Activated naive CD4-positive, alpha-beta T cell treated with anti-CD3 and anti-CD28 coated beads, Interleukin-2, amount 50 U/mL, for 24 hours (primary cell): ENCODE measurements around the gene PLCB4.
"Not testable (repeated sequence)": the region's sequence is repeated elsewhere in the genome, so short reads cannot be mapped to it uniquely, and the experiment has no call there.

Experiments
- H3K27ac Mint-ChIP-seq: one replicate; pipeline ENCODE4 v1.8.0; 2021; ENCODE audit warnings: mild to moderate bottlenecking, mixed read lengths
- H3K27me3 Mint-ChIP-seq: one replicate; pipeline ENCODE4 v1.8.0; 2021; ENCODE audit warnings: mixed read lengths
- H3K36me3 Mint-ChIP-seq: one replicate; pipeline ENCODE4 v1.8.0; 2021; ENCODE audit warnings: mixed read lengths
- H3K4me1 Mint-ChIP-seq: one replicate; pipeline ENCODE4 v1.8.0; 2021; ENCODE audit warnings: mixed read lengths
- H3K4me3 Mint-ChIP-seq: one replicate; pipeline ENCODE4 v1.8.0; 2021; ENCODE audit warnings: mild to moderate bottlenecking, mixed read lengths
- H3K9me3 Mint-ChIP-seq: one replicate; pipeline ENCODE4 v1.8.0; 2021; ENCODE audit warnings: mixed read lengths

The PLCB4 gene

DNA sequence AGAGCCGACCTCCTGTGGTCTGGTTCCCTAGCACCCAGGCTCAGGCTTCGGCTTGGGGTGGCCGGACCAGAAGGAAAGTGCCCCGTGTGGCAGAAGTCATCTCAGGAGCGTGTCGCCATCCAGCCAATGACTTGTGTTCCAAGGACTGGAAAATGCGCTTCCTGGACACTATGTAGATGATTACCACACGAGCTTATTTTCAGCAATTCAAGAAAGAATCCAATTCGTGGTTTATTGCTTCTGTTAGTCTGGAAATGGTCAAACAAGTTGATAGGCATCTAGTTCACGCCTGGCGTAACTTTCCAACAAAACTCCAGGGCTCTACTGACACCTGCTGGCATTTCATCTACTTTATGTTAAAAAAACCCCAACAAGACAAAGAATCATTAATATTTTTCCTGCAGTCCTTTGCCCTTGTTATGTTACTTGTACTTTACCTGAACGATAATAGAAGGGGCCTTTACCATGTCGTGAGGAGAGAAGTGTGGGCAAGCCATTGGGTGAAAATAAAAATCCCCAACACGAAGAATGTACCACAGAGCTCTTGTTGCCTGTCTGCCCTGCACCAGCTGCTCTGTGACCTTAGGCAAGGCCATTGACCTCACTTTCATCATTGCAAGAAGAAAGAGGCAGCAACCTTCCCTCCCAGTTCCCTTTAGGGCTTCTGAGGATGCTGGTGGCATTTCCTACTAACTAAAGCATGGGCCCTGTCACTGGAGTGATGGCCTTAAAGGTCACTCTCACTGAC is 290.8 kb downstream of the PLCB4 start:
- no peaks in the 10 kb centered on the region for H3K27me3 Mint-ChIP-seq
- no peak overlapping the region for H3K27ac Mint-ChIP-seq

GRCh38 chr20:9360431-9360830 is 291.5 kb downstream of the PLCB4 start:
- Mint-ChIP-seq H3K27me3 (no peaks in the 10 kb centered on the region), H3K36me3 (no peaks in the 10 kb centered on the region), H3K9me3 (no peaks in the 10 kb centered on the region), H3K4me3 (no peak overlapping the region), H3K27ac (no peak overlapping the region), H3K4me1 (no peaks in the 10 kb centered on the region)

More for the DNA sequence above, 290.8 kb downstream of the PLCB4 start:
- H3K36me3 Mint-ChIP-seq = no peaks in the 10 kb centered on the region
- H3K4me3 Mint-ChIP-seq = no peak overlapping the region
- H3K9me3 Mint-ChIP-seq = no peaks in the 10 kb centered on the region
- no peaks in the 10 kb centered on the region for H3K4me1 Mint-ChIP-seq

- Mint-ChIP-seq H3K27me3 (no peaks in the 10 kb centered on the region), H3K4me3 (no peak overlapping the region), H3K4me1 (no peaks in the 10 kb centered on the region), H3K9me3 (no peaks in the 10 kb centered on the region), H3K27ac (no peak overlapping the region), H3K36me3 (no peaks in the 10 kb centered on the region)
Observed at GRCh38 chr20:9363673-9364072, 294.8 kb downstream of the PLCB4 start.

DNA sequence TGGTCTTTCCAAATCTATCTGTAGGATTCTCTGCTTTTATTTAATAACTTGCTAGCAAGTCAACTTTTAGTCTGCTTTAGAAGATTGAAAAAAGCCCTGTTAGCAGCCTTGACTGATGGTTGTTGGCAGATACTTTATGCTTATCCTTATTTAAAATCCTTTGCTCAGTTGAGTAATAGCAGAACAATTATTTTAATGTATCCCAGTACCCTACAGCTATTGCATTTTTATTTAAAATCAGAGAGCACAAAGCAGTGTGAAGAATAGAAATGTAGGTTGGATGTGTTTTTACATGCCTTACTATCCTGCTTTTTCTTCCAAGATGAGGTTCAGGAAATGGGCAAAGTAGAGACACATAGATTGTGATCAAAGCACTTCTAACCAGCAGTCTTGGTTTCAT is 298.4 kb downstream of the PLCB4 start:
- no peaks in the 10 kb centered on the region for H3K9me3 Mint-ChIP-seq
- no peaks in the 10 kb centered on the region for H3K36me3 Mint-ChIP-seq
- no peak overlapping the region for H3K27ac Mint-ChIP-seq
- H3K27me3 Mint-ChIP-seq = no peaks in the 10 kb centered on the region
- H3K4me3 Mint-ChIP-seq = no peak overlapping the region
- H3K4me1 Mint-ChIP-seq = no peaks in the 10 kb centered on the region

GRCh38 chr20:9367746-9368145 is 298.9 kb downstream of the PLCB4 start:
- Mint-ChIP-seq H3K27ac (no peak overlapping the region), H3K4me1 (no peaks in the 10 kb centered on the region), H3K36me3 (no peaks in the 10 kb centered on the region), H3K9me3 (no peaks in the 10 kb centered on the region), H3K4me3 (no peak overlapping the region), H3K27me3 (no peaks in the 10 kb centered on the region)

DNA sequence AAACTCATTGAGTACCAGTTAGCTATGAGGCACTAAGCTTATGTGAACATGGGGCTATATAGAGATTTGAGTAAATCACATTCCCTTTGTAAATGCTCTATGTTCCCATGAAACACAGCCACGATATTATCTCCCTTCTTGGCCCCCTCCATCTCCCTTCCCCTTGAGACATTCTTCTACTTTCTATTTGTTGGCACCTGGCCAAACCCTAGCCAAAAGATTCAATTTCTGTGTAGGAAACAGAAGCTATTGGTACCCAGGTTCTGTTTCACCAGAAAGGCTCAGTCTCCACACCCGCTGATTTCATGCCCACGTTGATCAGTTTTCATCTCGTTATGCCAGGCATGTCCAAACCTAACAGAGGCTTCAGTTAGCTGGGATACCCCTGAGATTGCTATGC is 300.0 kb downstream of the PLCB4 start:
- Mint-ChIP-seq H3K27ac (no peak overlapping the region), H3K9me3 (no peaks in the 10 kb centered on the region), H3K27me3 (no peaks in the 10 kb centered on the region), H3K4me3 (no peak overlapping the region), H3K36me3 (no peaks in the 10 kb centered on the region), H3K4me1 (no peaks in the 10 kb centered on the region)

DNA sequence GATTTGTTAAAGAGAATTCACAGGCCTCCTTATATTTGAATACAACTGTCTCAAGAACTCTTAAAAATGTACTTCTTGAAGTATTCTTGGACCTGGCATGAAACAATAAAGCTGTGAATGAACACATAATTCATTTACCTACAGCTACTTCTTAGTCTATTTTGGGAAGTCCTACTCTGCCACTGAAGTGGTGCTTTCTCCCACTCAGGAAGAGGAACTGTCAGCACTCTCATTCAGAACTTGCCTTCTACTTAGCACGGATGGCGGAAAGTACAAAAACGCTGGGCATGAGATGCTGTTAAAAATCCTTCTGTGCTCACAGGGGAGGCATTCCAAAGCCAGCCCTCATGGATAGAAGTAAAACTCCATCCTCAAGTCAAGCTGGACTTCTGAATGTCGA is 300.7 kb downstream of the PLCB4 start:
- Mint-ChIP-seq H3K4me3 (no peak overlapping the region), H3K9me3 (no peaks in the 10 kb centered on the region), H3K27me3 (no peaks in the 10 kb centered on the region), H3K27ac (no peak overlapping the region), H3K4me1 (no peaks in the 10 kb centered on the region), H3K36me3 (no peaks in the 10 kb centered on the region)

DNA sequence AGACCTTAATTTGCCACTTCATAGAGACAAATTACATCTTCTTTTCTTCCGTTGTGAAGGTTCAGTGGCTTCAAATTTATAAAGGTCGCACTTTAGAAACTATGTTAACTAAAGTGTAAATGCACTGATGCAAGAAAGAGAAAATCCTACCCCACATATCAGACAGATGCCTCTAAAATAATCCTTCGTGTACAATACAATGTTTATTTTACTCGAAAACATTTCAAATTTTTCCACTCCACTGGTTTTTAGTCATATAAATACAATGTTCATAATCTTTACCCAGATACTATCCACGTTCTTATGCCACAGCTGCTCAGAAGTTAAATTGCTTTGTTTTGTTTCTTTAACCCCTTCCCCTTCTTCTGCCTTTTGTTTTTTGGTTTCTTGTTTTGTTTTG is 305.2 kb downstream of the PLCB4 start:
- H3K27ac Mint-ChIP-seq = no peak overlapping the region
- H3K27me3 Mint-ChIP-seq = no peaks in the 10 kb centered on the region
- no peaks in the 10 kb centered on the region for H3K9me3 Mint-ChIP-seq
- H3K36me3 Mint-ChIP-seq = no peaks in the 10 kb centered on the region
- no peaks in the 10 kb centered on the region for H3K4me1 Mint-ChIP-seq
- no peak overlapping the region for H3K4me3 Mint-ChIP-seq

GRCh38 chr20:9374480-9374879 is 305.6 kb downstream of the PLCB4 start:
- Mint-ChIP-seq H3K4me3 (no peak overlapping the region), H3K36me3 (no peaks in the 10 kb centered on the region), H3K4me1 (no peaks in the 10 kb centered on the region)

DNA sequence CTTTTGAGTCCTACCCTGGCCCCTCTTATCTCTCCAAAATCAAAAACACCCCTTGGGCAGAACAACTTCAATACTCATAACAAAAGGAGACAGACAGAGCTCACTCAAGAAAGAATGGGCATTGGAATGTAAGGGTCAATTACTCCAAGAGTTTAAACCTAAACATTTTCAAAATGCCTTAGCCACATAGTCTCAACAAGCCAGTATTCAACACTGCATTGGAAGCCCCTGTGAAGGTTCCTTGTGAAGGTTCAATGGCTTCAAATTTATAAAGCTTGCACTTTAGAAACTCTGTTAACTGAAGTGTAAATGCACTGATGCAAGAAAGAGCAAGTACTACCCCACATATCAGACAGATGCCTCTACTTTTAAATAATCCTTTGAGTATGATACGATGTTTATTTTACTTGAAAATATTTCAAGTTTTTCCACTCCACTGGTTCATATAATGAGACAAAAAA is 306.4 kb downstream of the PLCB4 start:
- Mint-ChIP-seq H3K27ac (no peak overlapping the region), H3K9me3 (no peaks in the 10 kb centered on the region), H3K4me1 (no peaks in the 10 kb centered on the region), H3K36me3 (no peaks in the 10 kb centered on the region), H3K4me3 (no peak overlapping the region), H3K27me3 (no peaks in the 10 kb centered on the region)

More at GRCh38 chr20:9374480-9374879, 305.6 kb downstream of the PLCB4 start:
- no peaks in the 10 kb centered on the region for H3K9me3 Mint-ChIP-seq
- H3K27ac Mint-ChIP-seq = no peak overlapping the region
- H3K27me3 Mint-ChIP-seq = no peaks in the 10 kb centered on the region

GRCh38 chr20:9377007-9377406 is 308.1 kb downstream of the PLCB4 start:
- Mint-ChIP-seq H3K36me3 (no peaks in the 10 kb centered on the region), H3K4me3 (no peak overlapping the region), H3K27me3 (no peaks in the 10 kb centered on the region), H3K27ac (no peak overlapping the region), H3K9me3 (no peaks in the 10 kb centered on the region), H3K4me1 (no peaks in the 10 kb centered on the region)

DNA sequence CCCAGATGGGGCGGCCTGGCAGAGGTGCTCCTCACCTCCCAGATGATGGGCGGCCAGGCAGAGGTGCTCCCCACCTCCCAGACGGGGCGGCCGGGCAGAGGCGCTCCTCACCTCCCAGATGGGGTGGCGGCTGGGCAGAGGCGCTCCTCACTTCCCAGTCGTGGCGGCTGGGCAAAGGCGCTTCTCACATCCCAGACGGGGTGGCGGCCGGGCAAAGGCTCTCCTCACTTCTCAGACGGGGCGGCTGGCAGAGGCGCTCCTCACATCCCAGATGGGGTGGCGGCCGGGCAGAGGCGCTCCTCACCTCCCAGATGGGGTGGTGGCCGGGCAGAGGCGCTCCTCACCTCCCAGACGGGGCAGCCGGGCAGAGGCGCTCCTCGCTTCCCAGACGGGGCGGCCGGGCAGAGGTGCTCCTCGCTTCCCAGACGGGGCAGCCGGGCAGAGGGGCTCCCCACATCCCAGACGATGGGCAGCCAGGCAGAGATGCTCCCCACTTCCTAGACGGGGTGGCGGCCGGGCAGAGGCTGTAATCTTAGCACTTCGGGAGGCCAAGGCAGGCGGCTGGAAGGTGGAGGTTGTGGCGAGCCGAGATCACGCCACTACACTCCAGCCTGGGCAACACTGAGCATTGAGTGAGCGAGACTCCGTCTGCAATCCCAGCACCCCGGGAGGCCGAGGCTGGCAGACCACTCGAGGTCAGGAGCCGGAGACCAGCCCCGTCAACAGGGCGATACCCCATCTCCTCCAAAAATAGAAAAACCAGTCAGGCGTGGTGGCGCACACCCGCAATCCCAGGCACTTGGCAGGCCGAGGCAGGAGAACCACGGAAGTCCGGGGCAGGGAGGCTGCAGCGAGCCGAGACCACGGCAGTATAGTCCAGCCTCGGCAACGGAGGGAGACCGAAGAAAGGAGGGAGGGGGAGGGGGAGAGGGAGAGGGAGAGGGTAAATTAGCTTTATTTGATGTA is 316.7 kb downstream of the PLCB4 start:
- H3K4me1 Mint-ChIP-seq, H3K27me3 Mint-ChIP-seq, H3K27ac Mint-ChIP-seq, H3K4me3 Mint-ChIP-seq, H3K36me3 Mint-ChIP-seq, H3K9me3 Mint-ChIP-seq: not testable (repeated sequence)

DNA sequence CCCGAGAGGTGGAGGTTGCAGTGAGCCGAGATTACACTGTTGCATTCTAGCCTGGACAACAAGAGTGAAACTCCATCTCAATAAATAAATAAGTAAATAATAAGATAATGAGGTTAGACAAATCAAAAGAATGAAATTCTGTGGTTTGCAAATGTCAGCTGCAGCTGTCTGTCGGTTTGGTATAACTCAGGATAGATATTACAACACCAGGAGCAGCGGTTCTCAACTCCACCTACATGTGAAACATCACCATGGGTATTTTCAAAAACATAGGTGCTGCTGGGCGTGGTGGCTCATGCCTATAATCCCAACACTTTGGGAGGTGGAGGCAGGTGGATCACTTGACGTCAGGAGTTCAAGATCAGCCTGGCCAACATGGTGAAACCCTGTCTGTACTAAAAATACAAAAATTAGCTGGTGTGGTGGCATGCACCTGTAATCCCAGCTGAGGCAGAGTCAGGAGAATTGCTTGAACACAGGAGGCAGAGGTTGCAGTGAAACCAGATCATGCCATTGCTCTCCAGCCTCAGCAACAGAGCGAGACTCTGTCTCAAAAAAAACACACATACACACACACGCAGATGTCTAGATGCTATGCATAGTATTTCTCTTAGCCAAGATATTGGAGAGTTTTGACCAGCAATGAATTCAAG is 319.4 kb downstream of the PLCB4 start:
- no peak overlapping the region for H3K27ac Mint-ChIP-seq
- no peaks in the 10 kb centered on the region for H3K36me3 Mint-ChIP-seq
- H3K4me3 Mint-ChIP-seq = no peak overlapping the region
- H3K27me3 Mint-ChIP-seq = no peaks in the 10 kb centered on the region
- H3K4me1 Mint-ChIP-seq = no peaks in the 10 kb centered on the region
- H3K9me3 Mint-ChIP-seq = no peaks in the 10 kb centered on the region

DNA sequence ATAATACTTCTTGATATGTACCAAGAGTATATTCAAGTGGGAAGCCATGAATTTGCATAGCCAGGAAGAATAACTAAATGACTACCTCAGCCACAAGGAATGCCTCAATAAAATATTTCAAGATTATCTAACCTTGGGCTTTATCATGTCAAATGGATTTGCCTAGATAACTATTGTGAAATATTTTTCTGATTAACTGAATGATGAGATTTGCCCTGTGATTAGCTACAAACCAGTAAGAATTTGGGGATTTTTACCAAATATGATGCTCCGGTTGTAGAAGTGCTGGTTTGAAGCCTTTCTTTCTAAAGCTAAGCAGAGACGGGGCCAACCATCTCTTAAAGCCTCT is 319.9 kb downstream of the PLCB4 start:
- Mint-ChIP-seq H3K36me3 (no peaks in the 10 kb centered on the region), H3K4me3 (no peak overlapping the region), H3K27me3 (no peaks in the 10 kb centered on the region), H3K9me3 (no peaks in the 10 kb centered on the region), H3K27ac (no peak overlapping the region), H3K4me1 (no peaks in the 10 kb centered on the region)

DNA sequence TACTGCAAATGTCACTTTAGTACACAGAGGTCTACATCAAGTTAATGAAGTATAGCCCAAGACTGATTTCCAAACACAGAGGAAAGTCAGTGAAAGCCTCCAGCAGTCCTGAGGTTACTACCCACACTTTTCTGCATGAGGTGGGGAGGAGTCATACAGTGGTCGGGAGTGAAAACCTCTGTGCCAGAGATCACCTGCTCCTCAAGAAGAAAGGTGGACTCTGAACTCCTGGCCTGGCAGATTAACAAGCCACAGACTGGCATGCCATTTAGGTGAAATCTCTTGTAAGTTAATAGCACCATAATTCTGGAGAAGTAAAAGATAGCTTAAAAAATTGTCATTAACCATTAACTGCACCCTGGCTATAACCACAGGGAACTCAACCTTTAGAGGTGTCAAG is 320.5 kb downstream of the PLCB4 start:
- Mint-ChIP-seq H3K27ac (no peak overlapping the region), H3K36me3 (no peaks in the 10 kb centered on the region)

DNA sequence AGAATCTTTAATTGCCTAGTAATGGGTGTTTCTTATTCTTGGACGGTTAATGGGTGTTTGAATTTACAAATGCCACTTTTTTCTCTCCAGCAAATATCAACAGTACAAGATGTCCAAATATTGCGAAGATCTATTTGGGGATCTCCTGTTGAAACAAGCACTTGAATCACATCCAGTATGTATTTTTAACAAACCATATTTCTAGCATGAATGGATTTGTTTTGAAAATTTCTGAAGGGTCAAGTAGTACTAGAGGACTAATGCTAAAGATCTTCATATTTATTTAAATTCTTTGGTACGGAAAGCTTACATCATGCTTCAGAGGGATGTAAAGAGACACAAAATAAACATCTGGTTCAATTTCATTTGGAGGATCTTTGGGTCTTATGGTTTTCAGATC is 321.6 kb downstream of the PLCB4 start:
- no peaks in the 10 kb centered on the region for H3K4me1 Mint-ChIP-seq
- no peaks in the 10 kb centered on the region for H3K9me3 Mint-ChIP-seq
- H3K36me3 Mint-ChIP-seq = no peaks in the 10 kb centered on the region
- no peaks in the 10 kb centered on the region for H3K27me3 Mint-ChIP-seq
- H3K4me3 Mint-ChIP-seq = no peak overlapping the region
- H3K27ac Mint-ChIP-seq = no peak overlapping the region

More for the DNA sequence above, 320.5 kb downstream of the PLCB4 start:
- Mint-ChIP-seq H3K9me3 (no peaks in the 10 kb centered on the region), H3K4me3 (no peak overlapping the region), H3K4me1 (no peaks in the 10 kb centered on the region), H3K27me3 (no peaks in the 10 kb centered on the region)
